Spleen (tissue), 11 donors: ENCODE measurements around the gene PLD2. TPM values are rescaled to one million over a fixed set of nuclear protein-coding genes. Genes with fewer than 3 reads are reported as not detected.
"Not testable (repeated sequence)": the region's sequence is repeated elsewhere in the genome, so short reads cannot be mapped to it uniquely, and the experiment has no call there.

ENCODE experiments used
- DNase-seq: peaks from one replicate; pipeline ENCODE4 v3.0.0-alpha.2; 2020
- H3K27ac ChIP-seq, 8 donors: fragments of 200-600 bp; sonication (generic) in 7 of 8; 1 replicate in 4 of 8; 2 replicates in 4 of 8; pipeline versions ENCODE4 v1.5.0 to v1.8.0; 2016 to 2021; ENCODE audit warnings: inconsistent platforms in 4 of 8, mild to moderate bottlenecking in 4 of 8, moderate library complexity in 1 of 8
- H3K27me3 ChIP-seq, 7 donors: fragments of 200-600 bp; sonication (generic) in 6 of 7; replicated peaks in 1 of 7; 1 replicate in 4 of 7; 2 replicates in 3 of 7; pipeline versions ENCODE4 v1.5.0 to v1.8.0; 2016 to 2021; ENCODE audit warnings: inconsistent platforms in 3 of 7, mild to moderate bottlenecking in 1 of 7
- H3K36me3 ChIP-seq, 6 donors: fragments of 200-600 bp; sonication (generic) in 5 of 6; 1 replicate in 4 of 6; 2 replicates in 2 of 6; pipeline versions ENCODE4 v1.5.0 to v1.8.0; 2016 to 2021; ENCODE audit warnings: inconsistent platforms in 2 of 6
- H3K4me1 ChIP-seq, 6 donors: fragments of 200-600 bp; sonication (generic) in 5 of 6; 1 replicate in 3 of 6; 2 replicates in 3 of 6; pipeline versions ENCODE4 v1.5.0 to v1.8.0; 2016 to 2021; ENCODE audit warnings: inconsistent platforms in 3 of 6
- H3K4me3 ChIP-seq, 8 donors: fragments of 200-600 bp; sonication (generic) in 7 of 8; 1 replicate in 4 of 8; 2 replicates in 4 of 8; pipeline versions ENCODE4 v1.5.0 to v1.8.0; 2016 to 2021; ENCODE audit warnings: inconsistent platforms in 4 of 8, mild to moderate bottlenecking in 4 of 8, moderate library complexity in 2 of 8
- H3K9me3 ChIP-seq, 8 donors: fragments of 200-600 bp; sonication (generic) in 7 of 8; 1 replicate in 4 of 8; 2 replicates in 4 of 8; pipeline versions ENCODE4 v1.5.0 to v1.8.0; 2016 to 2021; ENCODE audit warnings: inconsistent platforms in 4 of 8
- CTCF ChIP-seq, 11 experiments: fragments of 200-600 bp in 7 of 11; fragments of 450-650 bp in 4 of 11; sonication (generic) in 4 of 11; IDR thresholded peaks in 8 of 11; conservative IDR thresholded peaks in 3 of 11; 1 replicate in 7 of 11; 2 replicates in 4 of 11; pipeline versions ENCODE4 v1.4.0 to v1.8.0; 2016 to 2021; ENCODE audit warnings: antibody characterized with exemption in 11 of 11, inconsistent platforms in 4 of 11, mild to moderate bottlenecking in 1 of 11
- POLR2A ChIP-seq, 3 donors: fragments of 450-650 bp; IDR thresholded peaks; one replicate each; pipeline ENCODE4 v1.5.1; 2017; ENCODE audit warnings: antibody characterized with exemption in 3 of 3, mild to moderate bottlenecking in 1 of 3
- POLR2AphosphoS5 ChIP-seq, 3 donors: sonication (generic); formaldehyde crosslinking; IDR thresholded peaks; one replicate each; pipeline ENCODE4 v1.5.1; 2017; ENCODE audit warnings: antibody characterized with exemption in 3 of 3
- WGBS, 5 donors: extraction: QIAGEN DNeasy Blood & Tissue Kit in 3 of 5; methylation state at CpG; one replicate each; pipeline versions ENCODE4 v1.1.5 to v1.1.7; 2013 to 2018; 5-methylcytosine and 5-hydroxymethylcytosine counted together
- intact Hi-C: fragments of 100-400 bp; cut with DNase I; formaldehyde crosslinking; loops from one replicate; pipeline ENCODE4 v1.15.0; 2023; ENCODE audit warnings: low total_unique reads
- polyA plus RNA-seq, 3 donors: library from polyadenylated mRNA; stranded (reverse); fragments of 200-250 nt; gene quantifications; one replicate each; pipeline ENCODE4 v1.2.1, GENCODE V29; 2013
- total RNA-seq, 7 donors: library from RNA; depleted of rRNA in 3 of 7; stranded (reverse); fragments of >200 nt in 3 of 7; fragmentation: NEBNext Ultra II Directional in 4 of 7; extraction: Animal tissue kit (Norgen Biotek cat#: 25700) in 4 of 7; gene quantifications; one replicate each; pipeline versions ENCODE4 v1.1.0 to v1.2.1, GENCODE V29; 2016 to 2021
- donor health status: healthy with polysubstance abuse.
- donor health status: DM: no; HTN: no; CAD: no; lungs with moderate emphysema.
- donor health status: DM: no; HTN: no; CAD: no.
- donor health status: Bipolar disorder and iron deficiency.
- donor health status: healthy.
- donor health status: DM: no; HTN: no; CAD: no.
- donor health status: DM: yes; HTN: yes; CAD: no.

PLD2 gene
- total and polyA plus RNA-seq, 10 donors: 6.0 to 42.0 (median 26.1) TPM

- Histone ChIP-seq H3K27ac (peak overlapping the region in 1 of 8 donors; percentile 2), H3K4me3 (no peak overlapping the region), H3K4me1 (peaks cover 6 to 66% (median 25%) of the 10 kb centered on the region in 6 donors), H3K36me3 (peaks cover 0 to 20% (median 0%) of the 10 kb centered on the region in 6 donors), H3K27me3 (no peaks in the 10 kb centered on the region), H3K9me3 (no peaks in the 10 kb centered on the region)
- TF ChIP-seq POLR2A (IDR thresholded peaks at IDR 0.05) (no peak), POLR2AphosphoS5 (IDR thresholded peaks at IDR 0.05) (no peak), CTCF (IDR thresholded peaks at IDR 0.05 in 8 of 11, conservative IDR thresholded peaks at IDR 0.05 in 3 of 11) (no peak)
- intact Hi-C loops: no loop called here
- 58 to 68% (median 62%) methylated on average over 2 of the region's 2 CpGs for WGBS, 5 donors
- no peak for DNase-seq
Observed at GRCh38 chr17:4853208-4853671, 46.3 kb downstream of the PLD2 start.

GRCh38 chr17:4854111-4854681 is 47.2 kb downstream of the PLD2 start:
- 91 to 97% (median 95%) methylated on average over 5 of the region's 5 CpGs for WGBS, 5 donors
- TF ChIP-seq POLR2AphosphoS5 (IDR thresholded peaks at IDR 0.05): no peak
- no peak for TF ChIP-seq CTCF (IDR thresholded peaks at IDR 0.05 in 8 of 11, conservative IDR thresholded peaks at IDR 0.05 in 3 of 11)
- TF ChIP-seq POLR2A (IDR thresholded peaks at IDR 0.05): no peak
- H3K9me3 ChIP-seq: no peaks in the 10 kb centered on the region
- DNase-seq: no peak
- H3K4me1 ChIP-seq: peaks cover 8 to 67% (median 34%) of the 10 kb centered on the region in 6 donors
- H3K27ac ChIP-seq: no peak overlapping the region
- H3K36me3 ChIP-seq: peaks cover 0 to 25% (median 0%) of the 10 kb centered on the region in 6 donors
- H3K4me3 ChIP-seq: no peak overlapping the region
- intact Hi-C loops: no loop called here
- no peaks in the 10 kb centered on the region for H3K27me3 ChIP-seq

GRCh38 chr17:4856271-4856936 is 49.5 kb downstream of the PLD2 start:
- TF ChIP-seq POLR2A (IDR thresholded peaks at IDR 0.05) (no peak), POLR2AphosphoS5 (IDR thresholded peaks at IDR 0.05) (no peak), CTCF (IDR thresholded peaks at IDR 0.05 in 8 of 11, conservative IDR thresholded peaks at IDR 0.05 in 3 of 11) (no peak)
- intact Hi-C loops: no loop called here
- Histone ChIP-seq H3K4me1 (peaks cover 7 to 60% (median 39%) of the 10 kb centered on the region in 6 donors), H3K4me3 (no peak overlapping the region), H3K36me3 (peaks cover 0 to 46% (median 6%) of the 10 kb centered on the region in 6 donors), H3K27me3 (no peaks in the 10 kb centered on the region), H3K27ac (peak overlapping the region in 6 of 8 donors; percentile 9 to 48 (median 34)), H3K9me3 (no peaks in the 10 kb centered on the region)
- no peak for DNase-seq
- 82 to 88% (median 86%) methylated on average over 17 of the region's 17 CpGs for WGBS, 5 donors

GRCh38 chr17:4856937-4857314 is 50.0 kb downstream of the PLD2 start:
- Histone ChIP-seq H3K4me3 (no peak overlapping the region), H3K36me3 (peaks cover 0 to 51% (median 6%) of the 10 kb centered on the region in 6 donors), H3K27me3 (no peaks in the 10 kb centered on the region), H3K27ac (peak overlapping the region in 5 of 8 donors; percentile 9 to 48 (median 37)), H3K9me3 (no peaks in the 10 kb centered on the region), H3K4me1 (peaks cover 7 to 59% (median 37%) of the 10 kb centered on the region in 6 donors)
- 73 to 97% (median 87%) methylated on average over 5 to 7 of the region's 7 CpGs for WGBS, 5 donors
- no peak for DNase-seq
- intact Hi-C loops: no loop called here
- TF ChIP-seq POLR2AphosphoS5 (IDR thresholded peaks at IDR 0.05) (peak in 1 of 3 donors; percentile 22), POLR2A (IDR thresholded peaks at IDR 0.05) (no peak), CTCF (IDR thresholded peaks at IDR 0.05 in 8 of 11, conservative IDR thresholded peaks at IDR 0.05 in 3 of 11) (no peak)

- H3K36me3 ChIP-seq: peaks cover 0 to 51% (median 6%) of the 10 kb centered on the region in 6 donors
- H3K27ac ChIP-seq: peak overlapping the region in 5 of 8 donors; percentile 64 to 76 (median 72)
- H3K27me3 ChIP-seq, H3K4me3 ChIP-seq, DNase-seq, intact Hi-C loops, H3K9me3 ChIP-seq: not testable (repeated sequence)
- peaks cover 7 to 57% (median 36%) of the 10 kb centered on the region in 6 donors for H3K4me1 ChIP-seq
- WGBS, 5 donors: 92 to 98% (median 94%) methylated on average over 7 of the region's 7 CpGs
Observed at GRCh38 chr17:4857347-4857746, 50.4 kb downstream of the PLD2 start.
